GM10266 (cell line): ENCODE data around the gene ALPL.

Source experiments
- DNase-seq: peaks from one replicate; pipeline ENCODE4 v3.0.0; 2012; ENCODE audit errors: extremely low spot score
- CTCF ChIP-seq: IDR thresholded peaks from 2 replicates; pipeline ENCODE4 v1.5.1; 2012; ENCODE audit warnings: mild to moderate bottlenecking, low read depth; ENCODE audit not compliant: control insufficient read depth, insufficient read depth; ENCODE audit errors: missing control alignments

Gene ALPL

GRCh38 chr1:21597753-21598152 is 88.5 kb downstream of the ALPL start:
- no peak for TF ChIP-seq CTCF
- no peak for DNase-seq

- TF ChIP-seq CTCF, result no peak
- DNase-seq, result no peak
Observed at GRCh38 chr1:21598417-21598816, 89.2 kb downstream of the ALPL start.

- no peak for TF ChIP-seq CTCF
Observed at GRCh38 chr1:21598904-21599303, 89.7 kb downstream of the ALPL start.

GRCh38 chr1:21599402-21599801 is 90.2 kb downstream of the ALPL start:
- DNase-seq, result no peak
- no peak for TF ChIP-seq CTCF

More at GRCh38 chr1:21598904-21599303, 89.7 kb downstream of the ALPL start:
- DNase-seq, result no peak

- no peak for DNase-seq
- TF ChIP-seq CTCF, result no peak
Observed at GRCh38 chr1:21601278-21602048, 92.2 kb downstream of the ALPL start.

- no peak for TF ChIP-seq CTCF
- DNase-seq, result no peak
Observed at GRCh38 chr1:21603177-21604138, 94.2 kb downstream of the ALPL start.
